Panc1 (cell line): ENCODE results near the gene COASY. TPM values are rescaled to one million over a fixed set of nuclear protein-coding genes. Genes with fewer than 3 reads are reported as not detected.
"Not testable (repeated sequence)": the region's sequence is repeated elsewhere in the genome, so short reads cannot be mapped to it uniquely, and the experiment has no call there.

Experiments
- ATAC-seq: fragments of 200-7000 bp; cut with Tn5 transposase; 2 replicates; pipeline ENCODE4 v1.9.1; 2020; ENCODE audit warnings: mild to moderate bottlenecking, moderate library complexity
- BruUV-seq: library from RNA; stranded (reverse); fragments of 400-500 nt; replicated peaks from 2 replicates; lab custom pipeline; 2021; lab: Mats Ljungman, UMichigan
- CTCF ChIA-PET: fragments of 300-600 bp; sonication (Branson Sonifier 250); formaldehyde crosslinking; loops from one replicate; lab custom pipeline; 2022; ENCODE audit warnings: antibody characterized with exemption; lab: Charles Lee
- POLR2A ChIA-PET: fragments of 300-600 bp; sonication (Branson Sonifier 250); formaldehyde crosslinking; loops from one replicate; lab custom pipeline; 2022; ENCODE audit warnings: antibody characterized with exemption; lab: Charles Lee
- DNase-seq: peaks from one replicate; pipeline ENCODE4 v3.0.0-alpha.2; 2010; ENCODE audit warnings: low read depth, low spot score
- H3K27ac ChIP-seq: 2 replicates; pipeline ENCODE4 v1.5.1; 2011; ENCODE audit warnings: mild to moderate bottlenecking, low read length, inconsistent platforms
- H3K27me3 ChIP-seq: fragments of 200-500 bp; sonication (Bioruptor generic); 2 replicates; pipeline ENCODE4 v1.6.0; 2014; ENCODE audit warnings: low read length, inconsistent platforms; ENCODE audit not compliant: control insufficient read depth, insufficient read depth
- H3K36me3 ChIP-seq: fragments of 200-500 bp; sonication (Bioruptor generic); 2 replicates; pipeline ENCODE4 v1.5.1; 2014; ENCODE audit warnings: inconsistent platforms, mild to moderate bottlenecking, low read length, moderate library complexity; ENCODE audit not compliant: control insufficient read depth, insufficient read depth
- H3K4me1 ChIP-seq: 2 replicates; pipeline ENCODE4 v1.5.1; 2011; ENCODE audit warnings: inconsistent platforms, mild to moderate bottlenecking, low read length, moderate library complexity; ENCODE audit not compliant: control insufficient read depth, insufficient read depth
- H3K4me3 ChIP-seq, 2 experiments: 2 replicates each; pipeline ENCODE4 v1.5.1; 2011 to 2012; ENCODE audit warnings: low read depth in 2 of 2, low read length in 2 of 2, mild to moderate bottlenecking in 2 of 2, inconsistent platforms in 1 of 2, moderate library complexity in 1 of 2
- H3K9me3 ChIP-seq: fragments of 200-500 bp; sonication (Bioruptor generic); 2 replicates; pipeline ENCODE4 v1.5.1; 2014; ENCODE audit warnings: low read depth, mild to moderate bottlenecking, inconsistent platforms, low read length, moderate library complexity; ENCODE audit not compliant: control insufficient read depth, insufficient read depth
- POLR2AphosphoS5 ChIP-seq: IDR thresholded peaks from 2 replicates; pipeline ENCODE4 v1.6.1; 2012; ENCODE audit warnings: mild to moderate bottlenecking, low read depth, low read length, moderate library complexity
- SIN3A ChIP-seq: IDR thresholded peaks from 2 replicates; pipeline ENCODE4 v1.6.1; 2012; ENCODE audit warnings: low read depth, mild to moderate bottlenecking, low read length, moderate library complexity, borderline replicate concordance; ENCODE audit not compliant: insufficient read depth
- TCF7L2 ChIP-seq: IDR thresholded peaks from 2 replicates; pipeline ENCODE4 v1.6.1; 2011; ENCODE audit warnings: mild to moderate bottlenecking, low read depth, low read length, inconsistent platforms
- in situ Hi-C: cut with HindIII; loops from 2 replicates; pipeline ENCODE4 v1.10.0; 2016; ENCODE audit warnings: low sequenced_read_pairs, low pct_unique_long_range_greater_than_20kb
- intact Hi-C: fragments of 100-400 bp; cut with micrococcal nuclease; formaldehyde crosslinking; loops from one replicate; pipeline ENCODE4 v1.10.0; 2022; ENCODE audit not compliant: unreplicated experiment
- total RNA-seq: library from RNA; stranded (reverse); gene quantifications from one replicate; pipeline ENCODE4 v1.2.1, GENCODE V29; 2021; ENCODE audit not compliant: unreplicated experiment
- TF ChIP-seq, protein P1 (sequence below): fragments of 450-650 bp; IDR thresholded peaks from 2 replicates; pipeline ENCODE4 v1.5.1; 2017; ENCODE audit warnings: mild to moderate bottlenecking
- TF ChIP-seq, protein P2 (sequence below), 2 experiments: IDR thresholded peaks; 2 replicates each; pipeline ENCODE4 v1.6.1; 2011 to 2012; ENCODE audit warnings: low read depth in 2 of 2, control low read depth in 1 of 2, low read length in 1 of 2, mild to moderate bottlenecking in 1 of 2, moderate library complexity in 1 of 2; ENCODE audit not compliant: insufficient read depth in 1 of 2

The COASY gene
- total RNA-seq, 1 experiment from 2014 or later, result 76.7 TPM

DNA sequence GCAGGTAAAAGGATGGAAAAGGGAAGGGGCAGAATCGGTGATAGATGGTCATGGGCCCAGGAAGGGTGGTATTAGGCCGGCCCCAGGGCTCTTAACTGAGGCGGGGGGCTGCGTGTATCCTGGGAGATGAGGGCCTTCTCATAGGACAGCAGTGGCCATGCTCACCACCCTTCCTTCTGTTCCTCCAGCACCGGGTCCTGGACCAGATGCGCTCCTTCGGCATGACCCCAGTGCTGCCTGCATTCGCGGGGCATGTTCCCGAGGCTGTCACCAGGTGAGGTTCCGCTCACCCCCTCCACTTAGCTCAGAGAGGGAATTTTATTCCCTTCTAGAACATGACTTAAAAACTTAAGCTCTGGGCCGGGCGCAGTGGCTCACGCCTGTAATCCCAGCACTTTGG lies 23.5 kb upstream of the COASY start:
- H3K36me3 ChIP-seq, result no peaks in the 10 kb centered on the region; the same call in 1 of the 2 replicates
- POLR2A ChIA-PET, result no interaction called here

DNA sequence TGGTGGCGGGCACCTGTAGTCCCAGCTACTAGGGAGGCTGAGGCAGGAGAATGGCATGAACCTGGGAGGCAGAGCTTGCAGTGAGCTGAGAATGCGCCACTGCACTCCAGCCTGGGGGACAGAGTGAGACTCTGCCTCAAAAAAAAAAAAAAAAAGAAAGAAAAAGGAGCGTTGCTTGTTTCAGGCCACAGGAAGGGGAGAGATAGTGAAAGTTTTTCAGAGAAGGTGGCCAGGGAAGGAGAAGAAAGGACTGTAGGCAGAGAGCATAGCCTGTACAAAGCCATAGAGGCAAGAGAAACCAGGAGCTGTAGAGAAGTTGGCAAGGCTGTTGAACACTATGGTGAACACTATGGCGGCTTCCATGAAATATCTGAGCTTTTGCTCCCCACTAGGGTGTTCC lies 21.4 kb upstream of the COASY start:
- in situ Hi-C loops, POLR2A ChIA-PET, BruUV-seq, DNase-seq, H3K4me3 ChIP-seq, H3K27me3 ChIP-seq, intact Hi-C loops, H3K36me3 ChIP-seq, H3K9me3 ChIP-seq, H3K27ac ChIP-seq, ATAC-seq: not testable (repeated sequence)
- CTCF ChIA-PET, result interaction anchor here (0.7 kb wide), 1 partner anchor 205 kb away, joined by 6 read pairs; no protein-coding TSS in a partner anchor
- H3K4me1 ChIP-seq, result peaks cover 18% of the 10 kb centered on the region

More for the DNA sequence above, 23.5 kb upstream of the COASY start:
- CTCF ChIA-PET, result interaction anchor here (0.6 kb wide), 1 partner anchor 455 kb away, joined by 5 read pairs; no protein-coding TSS in a partner anchor
- H3K27ac ChIP-seq, result no peak overlapping the region
- ATAC-seq (no peak), DNase-seq (no peak)
- peaks cover 33% of the 10 kb centered on the region for H3K4me1 ChIP-seq
- H3K9me3 ChIP-seq, result no peaks in the 10 kb centered on the region
- in situ Hi-C loops, result no loop called here
- H3K27me3 ChIP-seq, result no peaks in the 10 kb centered on the region
- H3K4me3 ChIP-seq, result no peak overlapping the region
- intact Hi-C loops, result no loop called here
- TF ChIP-seq, protein P1, sequence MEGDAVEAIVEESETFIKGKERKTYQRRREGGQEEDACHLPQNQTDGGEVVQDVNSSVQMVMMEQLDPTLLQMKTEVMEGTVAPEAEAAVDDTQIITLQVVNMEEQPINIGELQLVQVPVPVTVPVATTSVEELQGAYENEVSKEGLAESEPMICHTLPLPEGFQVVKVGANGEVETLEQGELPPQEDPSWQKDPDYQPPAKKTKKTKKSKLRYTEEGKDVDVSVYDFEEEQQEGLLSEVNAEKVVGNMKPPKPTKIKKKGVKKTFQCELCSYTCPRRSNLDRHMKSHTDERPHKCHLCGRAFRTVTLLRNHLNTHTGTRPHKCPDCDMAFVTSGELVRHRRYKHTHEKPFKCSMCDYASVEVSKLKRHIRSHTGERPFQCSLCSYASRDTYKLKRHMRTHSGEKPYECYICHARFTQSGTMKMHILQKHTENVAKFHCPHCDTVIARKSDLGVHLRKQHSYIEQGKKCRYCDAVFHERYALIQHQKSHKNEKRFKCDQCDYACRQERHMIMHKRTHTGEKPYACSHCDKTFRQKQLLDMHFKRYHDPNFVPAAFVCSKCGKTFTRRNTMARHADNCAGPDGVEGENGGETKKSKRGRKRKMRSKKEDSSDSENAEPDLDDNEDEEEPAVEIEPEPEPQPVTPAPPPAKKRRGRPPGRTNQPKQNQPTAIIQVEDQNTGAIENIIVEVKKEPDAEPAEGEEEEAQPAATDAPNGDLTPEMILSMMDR, result no peak
- TF ChIP-seq, protein P2, sequence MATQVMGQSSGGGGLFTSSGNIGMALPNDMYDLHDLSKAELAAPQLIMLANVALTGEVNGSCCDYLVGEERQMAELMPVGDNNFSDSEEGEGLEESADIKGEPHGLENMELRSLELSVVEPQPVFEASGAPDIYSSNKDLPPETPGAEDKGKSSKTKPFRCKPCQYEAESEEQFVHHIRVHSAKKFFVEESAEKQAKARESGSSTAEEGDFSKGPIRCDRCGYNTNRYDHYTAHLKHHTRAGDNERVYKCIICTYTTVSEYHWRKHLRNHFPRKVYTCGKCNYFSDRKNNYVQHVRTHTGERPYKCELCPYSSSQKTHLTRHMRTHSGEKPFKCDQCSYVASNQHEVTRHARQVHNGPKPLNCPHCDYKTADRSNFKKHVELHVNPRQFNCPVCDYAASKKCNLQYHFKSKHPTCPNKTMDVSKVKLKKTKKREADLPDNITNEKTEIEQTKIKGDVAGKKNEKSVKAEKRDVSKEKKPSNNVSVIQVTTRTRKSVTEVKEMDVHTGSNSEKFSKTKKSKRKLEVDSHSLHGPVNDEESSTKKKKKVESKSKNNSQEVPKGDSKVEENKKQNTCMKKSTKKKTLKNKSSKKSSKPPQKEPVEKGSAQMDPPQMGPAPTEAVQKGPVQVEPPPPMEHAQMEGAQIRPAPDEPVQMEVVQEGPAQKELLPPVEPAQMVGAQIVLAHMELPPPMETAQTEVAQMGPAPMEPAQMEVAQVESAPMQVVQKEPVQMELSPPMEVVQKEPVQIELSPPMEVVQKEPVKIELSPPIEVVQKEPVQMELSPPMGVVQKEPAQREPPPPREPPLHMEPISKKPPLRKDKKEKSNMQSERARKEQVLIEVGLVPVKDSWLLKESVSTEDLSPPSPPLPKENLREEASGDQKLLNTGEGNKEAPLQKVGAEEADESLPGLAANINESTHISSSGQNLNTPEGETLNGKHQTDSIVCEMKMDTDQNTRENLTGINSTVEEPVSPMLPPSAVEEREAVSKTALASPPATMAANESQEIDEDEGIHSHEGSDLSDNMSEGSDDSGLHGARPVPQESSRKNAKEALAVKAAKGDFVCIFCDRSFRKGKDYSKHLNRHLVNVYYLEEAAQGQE (IDR thresholded peaks at IDR 0.05; ENCODE audit: insufficient read depth in 1 of 2, low read depth in 2 of 2, low read length in 1 of 2), result no peak
- TF ChIP-seq TCF7L2, result no peak
- TF ChIP-seq SIN3A, result no peak
- TF ChIP-seq POLR2AphosphoS5, result no peak
- no TSS peak for BruUV-seq

DNA sequence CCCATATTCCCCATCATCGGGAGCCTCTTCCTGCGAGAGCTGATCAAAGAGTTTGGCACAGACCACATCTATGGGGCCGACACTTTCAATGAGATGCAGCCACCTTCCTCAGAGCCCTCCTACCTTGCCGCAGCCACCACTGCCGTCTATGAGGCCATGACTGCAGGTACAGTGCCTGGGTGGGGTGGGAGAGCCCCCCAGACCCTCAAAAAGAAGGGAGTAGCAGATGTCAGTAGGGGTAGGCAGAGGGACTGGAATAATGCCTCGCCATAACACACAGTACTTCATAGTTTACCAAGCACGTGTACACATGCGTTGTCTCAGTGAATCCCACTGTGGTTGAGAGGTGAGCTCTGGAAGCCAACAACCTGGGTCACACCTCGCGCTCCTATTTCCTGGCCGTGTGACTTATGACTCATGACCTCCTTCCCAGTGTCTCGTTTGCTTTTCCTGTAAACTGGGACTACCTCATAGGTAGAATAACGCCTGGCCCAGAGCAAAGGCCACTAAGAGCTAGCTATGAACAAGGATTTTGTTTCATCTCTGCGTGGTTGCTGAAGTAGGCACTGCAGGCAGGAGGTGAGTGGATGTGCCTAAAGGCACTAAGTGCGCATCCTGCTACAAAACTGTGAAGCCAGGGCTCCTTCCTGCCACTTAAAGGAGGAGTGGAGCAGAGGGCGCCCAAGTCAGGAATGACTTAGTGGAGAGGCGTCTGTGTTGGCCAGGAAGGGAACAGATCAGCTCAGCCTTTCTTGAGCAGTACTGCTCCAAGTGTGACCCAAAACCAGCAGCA lies 20.7 kb upstream of the COASY start:
- DNase-seq (no peak), ATAC-seq (0 out of 2 replicates have a peak, but pooled peaks have one; percentile 7)
- intact Hi-C loops (no loop called here), in situ Hi-C loops (no loop called here)
- Histone ChIP-seq H3K4me1 (peaks cover 16% of the 10 kb centered on the region), H3K27me3 (no peaks in the 10 kb centered on the region), H3K4me3 (no peak overlapping the region), H3K36me3 (no peaks in the 10 kb centered on the region; the same call in 1 of the 2 replicates), H3K27ac (peak overlapping the region; percentile 42), H3K9me3 (no peaks in the 10 kb centered on the region)
- no peak for TF ChIP-seq SIN3A
- no peak for TF ChIP-seq TCF7L2
- TF ChIP-seq, protein P2 (IDR thresholded peaks at IDR 0.05; ENCODE audit: insufficient read depth in 1 of 2, low read depth in 2 of 2, low read length in 1 of 2), result no peak
- no peak for TF ChIP-seq POLR2AphosphoS5
- TF ChIP-seq, protein P1, result no peak
- CTCF ChIA-PET, result interaction anchor here (0.7 kb wide), 1 partner anchor 206 kb away, joined by 6 read pairs; no protein-coding TSS in a partner anchor
- POLR2A ChIA-PET, result no interaction called here
- BruUV-seq, result no TSS peak
